ENCODE measurements around the gene ESRRB.

The ESRRB gene

GRCh38 chr14:76538648-76539008 is 162.7 kb downstream of the ESRRB start:
- Histone ChIP-seq H3K4me1 (ENCODE audit: insufficient read depth, low read length) (no peaks in the 10 kb centered on the region), H3K27me3 (ENCODE audit: insufficient read depth, low read length) (no peaks in the 10 kb centered on the region), H3K4me3 (ENCODE audit: low read length) (no peak overlapping the region), H3K36me3 (ENCODE audit: insufficient read depth, low read length) (no peaks in the 10 kb centered on the region), H3K9me3 (ENCODE audit: low read length) (no peaks in the 10 kb centered on the region), H2AFZ (ENCODE audit: low read depth, low read length) (no peak overlapping the region)

GRCh38 chr14:76539130-76539529 is 163.2 kb downstream of the ESRRB start:
- Histone ChIP-seq H3K27me3 (ENCODE audit: insufficient read depth, low read length) (no peaks in the 10 kb centered on the region), H3K4me3 (ENCODE audit: low read length) (no peak overlapping the region), H3K9me3 (ENCODE audit: low read length) (no peaks in the 10 kb centered on the region), H3K4me1 (ENCODE audit: insufficient read depth, low read length) (no peaks in the 10 kb centered on the region), H3K36me3 (ENCODE audit: insufficient read depth, low read length) (no peaks in the 10 kb centered on the region), H2AFZ (ENCODE audit: low read depth, low read length) (no peak overlapping the region)

DNA sequence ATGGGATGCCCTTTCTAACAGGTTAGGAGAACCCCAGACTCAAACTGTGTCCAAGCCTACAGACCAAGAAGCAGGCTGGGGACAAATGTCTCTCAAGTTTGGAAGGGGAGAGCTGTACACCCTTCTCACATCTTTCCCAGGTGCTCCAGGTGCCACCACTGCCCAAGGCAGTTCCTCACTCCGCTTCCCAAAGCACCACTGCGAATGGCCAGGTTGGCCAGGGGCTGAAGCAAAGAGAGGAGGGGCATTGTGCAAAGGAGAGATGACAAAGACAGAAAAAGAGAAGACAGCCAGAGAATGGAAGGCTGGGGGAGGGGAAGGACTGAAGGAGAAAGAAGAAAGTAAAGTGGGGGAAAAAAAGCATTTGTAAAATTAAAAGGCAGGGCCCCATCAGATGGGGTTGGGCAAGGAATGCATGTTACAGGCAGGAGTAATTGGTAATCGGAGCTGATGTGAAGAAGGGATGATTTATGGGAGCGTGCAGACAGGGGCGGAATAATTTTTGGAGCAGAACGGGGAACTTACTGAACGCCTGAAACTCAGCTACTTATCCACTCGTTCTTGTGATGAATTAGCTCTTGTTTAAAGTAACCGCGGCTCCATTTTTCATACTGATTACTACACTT is 165.8 kb downstream of the ESRRB start:
- Histone ChIP-seq H3K9me3 (ENCODE audit: low read length) (no peaks in the 10 kb centered on the region), H3K36me3 (ENCODE audit: insufficient read depth, low read length) (no peaks in the 10 kb centered on the region), H3K27me3 (ENCODE audit: insufficient read depth, low read length) (no peaks in the 10 kb centered on the region), H2AFZ (ENCODE audit: low read depth, low read length) (no peak overlapping the region), H3K4me1 (ENCODE audit: insufficient read depth, low read length) (no peaks in the 10 kb centered on the region), H3K4me3 (ENCODE audit: low read length) (no peak overlapping the region)

DNA sequence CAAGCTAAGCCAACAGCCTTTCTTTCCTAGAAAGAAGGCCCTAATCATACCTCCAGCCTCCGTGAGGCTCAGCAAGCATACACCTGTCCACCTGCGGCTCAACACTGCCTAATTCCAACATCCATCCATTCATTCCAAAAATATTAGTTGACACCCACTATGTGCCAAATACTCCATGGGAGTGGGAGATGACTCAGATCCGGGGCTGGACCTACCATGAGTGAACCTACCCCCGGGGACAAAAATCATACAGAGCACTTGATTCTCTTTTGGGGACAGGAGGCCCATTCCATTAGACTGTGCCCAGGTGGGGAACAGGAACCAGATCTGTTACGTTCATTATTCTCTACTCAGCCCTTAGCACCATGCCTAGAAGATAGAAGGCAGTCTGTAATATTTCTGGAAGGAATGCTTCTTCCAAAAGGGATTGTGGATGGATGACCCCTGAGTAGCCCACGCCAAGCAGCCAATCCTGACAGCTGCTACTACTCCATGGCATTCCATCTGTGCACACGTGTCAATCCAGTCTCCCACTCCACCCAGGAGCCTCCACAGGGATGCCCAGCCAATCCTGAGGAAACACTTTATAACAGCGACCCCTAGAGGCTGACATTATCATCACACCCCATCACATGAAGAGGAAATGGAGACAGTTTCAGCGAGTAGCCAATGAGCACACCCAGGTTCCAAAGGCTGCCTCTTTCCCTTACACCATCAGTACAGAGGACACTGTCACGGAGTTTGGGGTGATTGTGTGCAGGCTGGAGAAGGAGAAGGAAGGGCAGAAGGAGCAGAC is 170.7 kb downstream of the ESRRB start:
- Histone ChIP-seq H3K4me1 (ENCODE audit: insufficient read depth, low read length) (no peaks in the 10 kb centered on the region), H3K4me3 (ENCODE audit: low read length) (no peak overlapping the region), H3K36me3 (ENCODE audit: insufficient read depth, low read length) (no peaks in the 10 kb centered on the region), H3K9me3 (ENCODE audit: low read length) (no peaks in the 10 kb centered on the region), H3K27me3 (ENCODE audit: insufficient read depth, low read length) (peaks cover 3% of the 10 kb centered on the region), H2AFZ (ENCODE audit: low read depth, low read length) (no peak overlapping the region)

DNA sequence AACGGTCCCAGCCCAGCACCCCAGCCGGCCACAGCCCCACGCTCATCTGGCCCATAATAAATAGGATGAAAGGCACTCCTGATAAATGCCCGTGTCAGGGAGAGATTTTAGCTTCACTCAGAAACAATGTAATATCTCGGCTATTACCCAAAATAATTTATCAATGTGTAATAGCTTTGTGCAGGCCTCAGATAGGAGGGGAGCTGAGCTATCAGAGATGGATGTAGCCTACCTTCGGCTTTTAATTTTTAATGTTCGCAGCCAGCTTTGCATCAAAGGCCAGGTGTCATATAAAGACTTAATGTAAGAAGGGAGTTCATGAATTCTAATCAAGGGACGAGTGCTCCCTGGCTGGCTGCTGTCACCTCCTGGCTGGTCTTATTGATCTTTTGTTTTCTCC is 171.9 kb downstream of the ESRRB start:
- H3K36me3 ChIP-seq (ENCODE audit: insufficient read depth, low read length), result no peaks in the 10 kb centered on the region
- H3K4me3 ChIP-seq (ENCODE audit: low read length), result no peak overlapping the region
- peaks cover 3% of the 10 kb centered on the region for H3K27me3 ChIP-seq (ENCODE audit: insufficient read depth, low read length)
- no peaks in the 10 kb centered on the region for H3K4me1 ChIP-seq (ENCODE audit: insufficient read depth, low read length)
- H3K9me3 ChIP-seq (ENCODE audit: low read length), result no peaks in the 10 kb centered on the region
- H2AFZ ChIP-seq (ENCODE audit: low read depth, low read length), result no peak overlapping the region

DNA sequence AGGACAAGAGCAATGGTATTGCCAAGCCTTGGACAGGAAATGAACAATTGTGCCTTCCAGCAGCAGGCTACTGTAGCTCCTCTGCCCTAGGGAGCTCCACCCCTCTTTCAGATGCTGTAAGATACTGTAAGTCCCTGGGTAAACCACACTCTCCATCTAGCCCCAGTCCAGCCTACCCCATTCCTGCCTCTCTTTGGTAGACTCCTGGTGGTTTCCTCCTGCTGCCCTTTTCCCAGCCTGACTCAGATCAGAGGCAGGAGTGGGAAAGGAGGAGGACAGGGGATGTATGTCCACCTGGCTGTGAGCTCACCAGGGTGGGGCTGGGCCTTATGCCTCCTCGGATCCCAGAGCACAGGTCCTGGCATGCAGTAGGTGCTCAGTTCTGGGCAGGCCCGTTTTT is 174.6 kb downstream of the ESRRB start:
- Histone ChIP-seq H3K9me3 (ENCODE audit: low read length) (no peaks in the 10 kb centered on the region), H3K36me3 (ENCODE audit: insufficient read depth, low read length) (no peaks in the 10 kb centered on the region)

GRCh38 chr14:76551116-76551515 is 175.2 kb downstream of the ESRRB start:
- no peaks in the 10 kb centered on the region for H3K4me1 ChIP-seq (ENCODE audit: insufficient read depth, low read length)
- H3K9me3 ChIP-seq (ENCODE audit: low read length), result no peaks in the 10 kb centered on the region
- no peak overlapping the region for H2AFZ ChIP-seq (ENCODE audit: low read depth, low read length)
- H3K27me3 ChIP-seq (ENCODE audit: insufficient read depth, low read length), result peaks cover 3% of the 10 kb centered on the region
- H3K36me3 ChIP-seq (ENCODE audit: insufficient read depth, low read length), result no peaks in the 10 kb centered on the region
- H3K4me3 ChIP-seq (ENCODE audit: low read length), result no peak overlapping the region

More for the DNA sequence above, 174.6 kb downstream of the ESRRB start:
- peaks cover 3% of the 10 kb centered on the region for H3K27me3 ChIP-seq (ENCODE audit: insufficient read depth, low read length)
- no peak overlapping the region for H2AFZ ChIP-seq (ENCODE audit: low read depth, low read length)
- no peaks in the 10 kb centered on the region for H3K4me1 ChIP-seq (ENCODE audit: insufficient read depth, low read length)
- no peak overlapping the region for H3K4me3 ChIP-seq (ENCODE audit: low read length)

Data from neuron (in vitro differentiated cells).